ENCODE results near the gene KXD1.
"Not testable (repeated sequence)": the region's sequence is repeated elsewhere in the genome, so short reads cannot be mapped to it uniquely, and the experiment has no call there.

KXD1 gene, protein sequence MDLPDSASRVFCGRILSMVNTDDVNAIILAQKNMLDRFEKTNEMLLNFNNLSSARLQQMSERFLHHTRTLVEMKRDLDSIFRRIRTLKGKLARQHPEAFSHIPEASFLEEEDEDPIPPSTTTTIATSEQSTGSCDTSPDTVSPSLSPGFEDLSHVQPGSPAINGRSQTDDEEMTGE
- 57.7 to 66.6 reads per million in 2 donors for total RNA-seq

GRCh38 chr19:18557411-18558201 lies at the start of gene KXD1:
Gene KXD1, plus strand, starts transcription at chr19:18557870. Its CDS starts 4,187 bp downstream, at chr19:18562057.
- DNase-seq, result peak; percentile 95

DNA sequence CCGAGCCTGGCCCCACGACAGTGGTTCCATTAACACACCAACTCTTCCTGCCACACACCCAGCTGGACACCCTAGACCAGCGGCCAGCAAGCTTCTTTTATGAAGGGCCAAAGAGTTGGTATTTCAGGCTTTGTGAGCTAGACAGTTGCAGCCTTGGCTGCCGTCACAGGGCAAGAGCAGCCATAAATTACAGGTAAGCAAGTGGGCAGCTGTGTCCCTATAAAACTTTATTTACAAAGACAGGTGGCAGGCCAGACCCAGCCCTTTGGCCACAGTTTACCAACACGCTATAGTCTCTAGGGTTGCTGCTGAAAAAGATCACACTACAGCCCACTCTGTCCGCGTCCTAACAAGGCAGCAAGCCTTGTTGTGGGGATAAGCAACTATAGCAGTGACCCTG lies 49.1 kb upstream of the KXD1 start:
- no peak for DNase-seq

DNA sequence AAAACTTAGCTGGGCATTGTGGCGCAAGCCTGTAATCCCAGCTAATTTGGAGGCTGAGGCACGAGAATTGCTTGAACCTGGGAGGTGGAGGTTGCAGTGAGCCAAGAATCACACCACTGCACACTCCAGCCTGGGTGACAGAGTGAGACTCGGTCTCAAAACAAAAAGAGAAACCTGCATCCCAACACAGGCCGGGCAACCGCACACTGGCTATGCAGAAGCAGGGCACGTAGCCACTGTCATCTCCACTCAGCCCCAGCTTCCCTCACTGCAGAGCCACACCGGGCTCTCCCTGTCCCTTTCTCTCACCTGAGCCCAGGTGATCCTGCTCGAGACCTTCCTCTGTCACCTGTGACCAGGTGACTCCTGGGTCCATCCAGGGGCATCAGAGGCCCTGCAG lies 47.5 kb upstream of the KXD1 start:
- DNase-seq, result no peak

DNA sequence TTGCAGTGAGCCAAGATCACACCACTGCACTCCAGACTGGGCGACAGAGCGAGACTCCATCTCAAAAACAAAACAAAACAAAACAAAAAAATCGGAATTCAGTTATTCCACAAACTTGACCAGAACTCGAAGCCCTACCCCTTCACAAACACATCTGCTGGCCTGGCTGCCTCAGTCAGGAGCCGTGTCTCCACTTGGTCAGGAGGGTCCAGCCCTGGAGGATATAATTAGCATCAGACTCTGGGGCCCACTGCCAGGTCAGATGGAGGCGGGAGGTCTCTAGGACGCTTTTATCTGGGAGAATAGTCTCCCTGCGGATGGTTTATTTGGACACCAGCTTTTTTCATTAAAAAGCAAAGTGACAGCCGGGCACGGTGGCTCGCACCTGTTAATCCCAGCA lies 43.8 kb upstream of the KXD1 start:
- no peak for DNase-seq

GRCh38 chr19:18514800-18515682 lies 42.6 kb upstream of the KXD1 start:
- DNase-seq, result peak; percentile 45

- DNase-seq, result no peak
These were observed 41.7 kb upstream of the KXD1 start for GRCh38 chr19:18515959-18516358.

- no peak for DNase-seq
These were observed 40.1 kb upstream of the KXD1 start for GRCh38 chr19:18517606-18518005.

- DNase-seq, result no peak
These were observed 39.0 kb upstream of the KXD1 start for GRCh38 chr19:18518639-18519038.

GRCh38 chr19:18519962-18520847 lies 37.5 kb upstream of the KXD1 start:
- peak; percentile 52 for DNase-seq

DNA sequence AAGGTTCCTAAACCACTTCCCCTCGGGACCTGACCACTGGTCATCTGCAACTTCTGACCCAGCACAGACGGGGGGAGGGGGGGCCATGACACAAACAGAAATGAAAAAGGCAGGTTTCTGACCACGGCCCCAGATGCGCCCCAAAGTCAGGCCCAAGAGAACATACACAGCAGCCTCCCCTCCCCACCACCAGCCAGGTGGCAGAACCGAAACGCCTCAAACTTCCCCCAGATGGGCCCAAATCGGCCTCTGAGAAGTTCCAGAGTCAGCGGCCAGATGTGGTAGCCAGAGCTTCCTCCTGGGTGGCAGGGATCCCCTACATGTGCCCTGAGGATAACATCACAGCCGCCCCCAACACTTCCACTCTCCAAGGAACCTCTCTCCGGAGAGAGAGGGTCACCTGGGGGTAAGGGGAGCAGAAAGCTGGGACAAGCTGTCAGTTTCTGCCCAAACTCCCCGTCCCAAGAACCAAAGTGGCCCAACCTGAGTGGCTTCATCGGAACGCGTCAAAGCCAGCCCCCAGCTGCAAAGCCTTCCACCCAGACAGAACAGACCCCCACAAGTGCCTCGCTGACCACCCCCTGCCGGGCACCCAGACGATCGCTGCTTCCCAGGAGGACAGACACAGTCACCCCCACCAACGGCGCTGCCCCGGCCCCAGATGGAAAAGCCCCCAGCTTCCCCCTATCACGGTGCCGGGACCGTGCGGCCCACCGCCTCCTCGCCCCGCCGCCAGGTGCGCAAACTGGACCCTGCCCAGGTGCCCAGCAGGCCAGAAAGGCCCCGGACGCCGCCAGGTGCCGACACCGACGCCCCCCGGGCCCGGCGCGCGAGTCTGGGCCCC lies 36.6 kb upstream of the KXD1 start:
- DNase-seq, result no peak

GRCh38 chr19:18521692-18522123 lies 36.0 kb upstream of the KXD1 start, which contains the start of gene ELL:
Gene ELL, minus strand, starts transcription at chr19:18522070. Its CDS starts 15 bp downstream, at chr19:18522055.
- no peak for DNase-seq

DNA sequence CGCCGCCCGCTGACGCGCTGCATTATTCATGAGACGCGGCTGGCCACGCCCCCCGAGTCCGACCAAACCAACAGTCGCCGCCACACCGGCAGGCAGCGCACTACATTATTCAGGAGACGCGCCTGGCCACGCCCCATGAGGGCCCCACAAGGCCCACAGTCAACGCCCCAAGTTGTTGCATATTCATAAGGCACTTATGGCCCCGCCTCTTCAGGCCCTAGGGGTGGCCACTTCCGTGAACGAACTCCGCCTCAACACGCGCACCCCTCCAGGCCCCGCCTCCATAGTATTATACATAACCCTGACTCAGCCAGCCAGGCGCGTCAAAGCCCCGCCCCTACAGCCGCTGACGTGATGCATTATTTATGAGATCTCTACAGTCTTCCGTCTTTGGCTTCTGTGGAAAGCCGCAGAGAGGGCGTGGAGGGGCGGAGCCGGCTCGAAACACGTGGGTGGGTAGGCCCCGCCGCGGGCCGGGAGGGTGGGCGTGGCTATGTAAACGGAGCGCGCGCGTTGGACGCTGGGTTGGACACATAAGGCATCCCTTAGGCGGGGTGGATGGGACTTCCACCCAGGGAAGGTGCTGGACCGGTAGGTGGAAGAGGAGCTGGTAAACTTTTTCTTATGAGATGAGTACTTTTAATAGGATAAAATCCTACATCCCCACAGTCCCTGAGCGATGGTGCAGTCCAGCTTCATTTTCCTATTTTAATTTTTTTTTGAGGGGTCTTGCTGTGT lies 35.4 kb upstream of the KXD1 start:
- DNase-seq, result peak; percentile 100

DNA sequence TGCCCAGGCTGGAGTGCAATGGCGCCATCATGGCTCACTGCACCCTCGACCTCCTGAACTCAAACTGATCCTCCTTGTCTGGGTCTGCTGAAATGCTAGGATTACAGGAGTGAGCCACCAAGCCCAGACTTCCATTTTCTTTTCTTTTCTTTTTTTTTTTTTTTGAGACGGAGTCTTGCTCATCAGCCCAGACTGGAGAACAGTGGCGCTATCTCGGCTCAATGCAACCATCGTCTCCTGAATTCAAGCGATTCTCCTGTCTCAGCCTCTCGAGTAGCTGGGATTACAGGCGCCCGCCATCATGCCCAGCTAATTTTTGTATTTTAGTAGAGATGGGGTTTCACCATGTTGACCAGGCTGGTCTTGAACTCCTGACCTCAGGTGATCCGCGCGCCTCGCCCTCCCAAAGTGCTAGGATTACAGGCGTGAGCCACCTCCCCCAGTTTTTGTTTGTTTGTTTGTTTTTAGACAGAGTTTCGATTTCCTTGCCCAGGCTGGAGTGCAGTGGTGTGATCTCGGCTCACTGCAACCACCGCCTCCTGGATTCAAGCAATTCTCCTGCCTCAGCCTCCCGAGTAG lies 34.7 kb upstream of the KXD1 start:
- not testable (repeated sequence) for DNase-seq

GRCh38 chr19:18523841-18524240 lies 33.8 kb upstream of the KXD1 start:
- DNase-seq, result no peak

DNA sequence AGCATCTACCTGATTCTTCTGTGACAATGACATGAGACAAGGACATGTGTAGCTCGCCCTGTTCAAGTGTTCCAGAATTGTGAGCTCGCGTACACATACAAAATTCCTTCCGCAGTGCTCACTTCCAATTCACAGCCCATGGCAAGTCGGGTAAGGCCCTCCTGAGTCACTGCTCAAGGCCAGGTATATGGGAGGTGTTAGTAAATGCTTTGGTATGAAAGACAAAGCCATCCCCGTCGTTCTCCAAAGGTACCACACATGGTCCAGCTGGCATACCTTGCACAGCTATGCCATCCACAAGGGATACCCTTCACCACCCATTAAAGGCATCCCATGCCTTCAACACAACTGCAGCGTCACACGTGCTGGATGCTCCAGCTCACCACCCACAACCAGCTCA lies 31.4 kb upstream of the KXD1 start:
- no peak for DNase-seq

- no peak for DNase-seq
These were observed 27.9 kb upstream of the KXD1 start for GRCh38 chr19:18529782-18530181.

DNA sequence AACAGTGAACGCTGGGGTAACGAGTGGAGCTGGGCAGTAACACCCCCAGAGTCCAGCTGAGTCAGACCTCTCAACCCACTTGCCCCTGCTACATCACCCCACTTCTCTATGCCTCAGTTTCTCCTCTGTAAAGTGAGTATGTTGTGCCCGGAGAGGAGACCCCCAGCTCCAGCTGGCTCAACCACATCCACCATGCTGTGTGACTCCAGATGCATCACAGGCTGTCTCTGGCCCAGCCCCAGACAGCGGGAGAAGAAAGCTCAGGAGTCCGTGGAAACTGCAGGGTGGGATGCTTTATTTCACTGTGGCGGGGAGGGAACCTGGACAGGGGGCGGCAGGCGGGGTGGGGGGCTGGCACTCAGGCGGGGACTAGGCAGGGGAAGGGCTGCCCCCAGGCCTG lies 26.2 kb upstream of the KXD1 start:
- DNase-seq, result no peak

GRCh38 chr19:18532168-18532890 lies 25.3 kb upstream of the KXD1 start:
- DNase-seq, result no peak

- DNase-seq, result no peak
These were observed 24.6 kb upstream of the KXD1 start for GRCh38 chr19:18533058-18533457.

Measured in T-helper 9 cell (primary cell).